T-helper 2 cell (primary cell): ENCODE measurements around the gene ATP6V0D1.

Experiments
- DNase-seq, 5 experiments: peaks; one replicate each; pipeline versions ENCODE4 v3.0.0 to v3.0.0-alpha.2; 2012 to 2022

ATP6V0D1 gene

DNA sequence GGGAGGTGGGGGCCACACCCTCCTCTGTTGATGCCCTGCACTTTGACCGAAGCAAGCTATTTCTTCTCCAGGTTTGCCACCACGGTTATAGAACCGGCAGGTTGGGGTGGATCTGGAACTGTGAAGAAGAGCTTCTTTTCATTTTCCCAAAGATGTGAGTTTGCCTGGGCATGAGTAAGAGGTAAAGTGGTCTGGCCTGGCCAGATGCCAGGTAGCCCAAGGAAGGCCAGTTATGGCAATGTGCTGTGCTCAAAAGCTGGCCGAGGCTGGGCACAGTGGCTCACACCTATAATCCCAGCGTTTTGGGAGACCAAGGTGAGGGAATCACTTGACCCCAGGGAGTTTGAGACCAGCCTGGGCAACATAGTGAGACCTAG lies 18.7 kb downstream of the ATP6V0D1 start:
- no peak for DNase-seq

DNA sequence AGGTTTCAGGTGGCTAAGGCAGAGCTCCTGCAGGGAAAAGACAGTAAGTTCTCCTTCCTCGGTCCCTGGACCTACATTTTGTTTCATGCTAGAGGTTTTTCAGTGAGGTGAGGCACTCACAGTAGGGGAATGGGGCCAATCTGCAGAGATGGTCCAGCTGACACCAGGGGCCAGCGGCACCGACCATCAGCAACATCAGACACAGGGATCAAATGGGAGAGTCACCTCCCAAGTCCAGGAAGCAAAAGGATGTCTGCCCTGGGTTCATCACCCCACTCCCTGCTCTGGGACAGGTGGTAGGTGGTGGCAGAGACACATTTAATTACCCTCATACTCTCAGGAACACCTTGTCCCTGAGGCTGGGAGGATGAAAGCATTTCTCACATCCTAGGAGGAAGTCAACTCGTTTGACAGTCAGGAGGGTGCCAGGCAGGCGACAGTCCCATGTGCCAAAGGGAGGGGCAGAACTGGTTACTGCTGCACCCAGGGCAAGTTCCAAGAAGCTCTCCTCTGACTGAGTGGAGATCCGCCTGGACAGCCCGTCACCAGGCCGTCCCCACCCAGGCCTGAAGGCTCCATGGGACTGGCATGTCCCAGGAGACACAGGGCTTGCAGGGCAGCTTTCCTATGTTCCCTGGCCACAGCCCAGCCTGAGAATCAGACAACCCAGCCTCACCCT lies 19.2 kb downstream of the ATP6V0D1 start:
- DNase-seq = no peak

DNA sequence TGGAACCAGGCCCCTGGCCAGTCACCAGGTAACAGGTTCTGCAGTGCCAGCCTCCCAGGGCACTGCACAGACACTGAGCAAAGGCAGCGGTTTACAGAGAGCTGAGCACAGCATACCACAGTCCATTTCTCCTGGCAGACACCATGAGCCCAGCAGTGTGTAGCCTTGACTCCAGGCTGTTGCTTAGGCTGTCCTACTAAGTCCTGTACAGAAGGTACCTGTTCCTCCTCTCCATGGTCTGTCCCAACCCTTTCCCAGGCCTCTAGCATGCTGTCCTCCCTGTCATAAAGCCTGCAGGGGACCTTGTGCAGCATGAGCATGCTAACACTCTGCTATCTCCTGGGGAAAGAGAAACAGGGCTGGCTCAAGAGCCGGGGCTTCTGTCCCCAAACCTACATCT lies 20.0 kb downstream of the ATP6V0D1 start:
- no peak for DNase-seq

DNA sequence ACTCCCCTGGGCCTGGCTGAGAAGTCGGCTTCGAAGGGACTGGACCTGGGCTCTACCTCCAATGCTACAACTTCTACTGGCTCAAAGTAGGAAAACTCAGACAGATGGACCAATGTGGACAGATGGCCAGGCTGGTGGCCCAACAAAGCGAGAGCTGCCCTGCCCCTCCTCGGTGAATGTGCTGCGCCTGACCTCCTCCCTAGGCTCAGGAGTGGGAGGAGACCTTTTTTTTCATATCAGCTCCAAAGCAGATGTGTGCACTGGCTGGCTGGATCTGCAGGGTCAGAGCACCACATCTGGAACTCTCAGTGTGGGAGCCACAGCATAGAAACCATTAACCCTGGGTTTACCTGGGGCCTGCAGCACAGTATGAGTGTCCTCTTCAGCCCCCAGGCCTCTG lies 20.8 kb downstream of the ATP6V0D1 start:
- DNase-seq = no peak

DNA sequence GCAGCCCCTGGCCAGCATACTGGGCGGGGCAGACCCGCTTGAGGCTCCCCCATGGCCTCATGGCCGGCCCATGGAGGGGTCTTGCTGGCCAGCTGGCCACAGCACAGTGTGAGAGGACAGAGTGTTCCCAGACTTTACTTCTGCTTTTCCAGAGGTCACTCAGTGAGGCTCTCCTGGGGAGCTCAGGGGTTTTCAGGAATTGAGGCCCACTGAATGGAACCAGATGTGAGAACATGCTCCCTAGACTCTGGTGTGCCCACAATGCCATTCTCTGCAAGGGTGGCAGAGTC lies 21.2 kb downstream of the ATP6V0D1 start:
- DNase-seq = no peak

DNA sequence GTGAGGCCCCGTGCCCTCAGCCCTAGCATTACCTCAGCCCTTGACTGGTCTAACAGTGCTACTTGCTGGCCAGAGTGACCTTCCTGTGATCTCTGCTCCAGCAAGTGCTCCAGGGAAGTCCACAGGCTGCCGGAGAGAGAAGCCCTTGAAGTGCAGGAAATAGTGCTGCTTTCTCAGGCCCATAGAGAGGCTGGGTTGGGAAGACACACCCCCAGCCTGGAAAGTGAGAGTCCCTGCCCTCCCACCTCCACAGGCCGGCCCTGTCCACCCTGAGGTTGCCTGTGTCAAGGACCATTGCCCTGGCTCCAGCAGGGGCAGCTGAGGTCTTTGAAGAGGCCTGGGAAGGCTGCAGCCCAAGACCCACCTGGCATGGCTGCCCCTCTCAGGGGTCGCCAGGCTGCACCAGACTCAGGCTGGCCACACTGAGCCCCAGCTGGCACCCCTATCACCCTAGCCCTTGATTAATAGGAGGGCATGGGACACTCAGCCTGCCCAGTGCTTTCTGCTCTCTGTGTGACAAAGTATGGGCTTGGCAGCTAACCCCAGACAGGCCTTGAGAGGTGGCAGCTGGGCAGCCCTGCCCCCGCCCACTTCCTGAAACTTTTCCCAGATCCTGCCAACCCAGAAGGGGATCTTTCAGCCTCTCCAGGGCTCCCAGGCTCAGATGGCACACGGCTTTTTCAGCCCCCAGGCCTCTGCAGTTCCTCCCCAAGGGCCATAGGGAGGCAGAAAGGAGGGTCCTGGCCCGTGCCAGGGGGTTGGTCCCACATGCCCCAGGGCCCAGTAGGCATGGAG lies 21.7 kb downstream of the ATP6V0D1 start:
- DNase-seq = no peak

DNA sequence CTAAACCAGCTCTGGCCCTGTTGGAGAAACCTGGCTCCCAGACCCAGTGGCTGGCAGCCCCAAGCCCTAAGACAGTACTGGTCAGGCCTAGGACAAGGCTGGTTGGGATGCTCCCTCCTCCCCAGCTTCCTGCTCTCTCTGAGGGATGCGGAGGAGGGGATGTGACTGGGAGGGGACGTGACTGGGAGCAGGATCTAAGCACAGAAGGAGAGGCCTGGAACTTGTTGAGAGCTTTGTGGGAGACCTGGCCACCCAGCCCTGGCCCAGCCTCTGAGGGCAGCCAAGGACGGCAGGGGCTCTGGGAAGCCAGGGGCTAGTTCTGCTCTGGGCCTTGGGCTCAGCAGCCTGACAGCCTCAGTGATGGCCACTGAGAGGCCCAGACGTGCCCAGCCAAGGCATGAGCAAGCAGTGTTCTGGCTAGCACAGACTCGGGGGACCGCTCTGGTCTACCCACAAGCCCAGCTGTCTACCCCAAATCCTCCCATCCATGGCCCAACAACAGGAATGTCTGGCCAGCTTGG lies 22.8 kb downstream of the ATP6V0D1 start:
- DNase-seq = no peak

DNA sequence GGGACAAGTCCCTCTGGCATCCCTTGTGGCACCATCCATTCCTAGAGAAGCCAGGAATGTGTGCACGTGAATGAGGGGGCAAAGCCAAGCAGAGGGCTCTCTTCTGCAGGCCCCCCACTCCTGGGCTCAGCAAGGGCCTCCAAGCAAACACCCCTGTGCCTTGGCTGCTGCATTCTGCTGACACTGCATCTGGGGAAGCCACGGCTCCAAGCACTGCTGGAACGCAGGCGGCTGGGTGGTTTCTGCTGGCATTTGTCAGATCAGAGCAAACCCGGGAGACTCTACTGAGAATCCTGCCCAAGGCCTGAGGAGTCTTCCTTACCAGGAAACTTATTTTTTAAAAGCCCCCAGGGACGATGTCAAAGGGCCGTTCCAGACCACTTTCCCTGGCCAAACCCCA lies 23.3 kb downstream of the ATP6V0D1 start:
- DNase-seq = no peak

DNA sequence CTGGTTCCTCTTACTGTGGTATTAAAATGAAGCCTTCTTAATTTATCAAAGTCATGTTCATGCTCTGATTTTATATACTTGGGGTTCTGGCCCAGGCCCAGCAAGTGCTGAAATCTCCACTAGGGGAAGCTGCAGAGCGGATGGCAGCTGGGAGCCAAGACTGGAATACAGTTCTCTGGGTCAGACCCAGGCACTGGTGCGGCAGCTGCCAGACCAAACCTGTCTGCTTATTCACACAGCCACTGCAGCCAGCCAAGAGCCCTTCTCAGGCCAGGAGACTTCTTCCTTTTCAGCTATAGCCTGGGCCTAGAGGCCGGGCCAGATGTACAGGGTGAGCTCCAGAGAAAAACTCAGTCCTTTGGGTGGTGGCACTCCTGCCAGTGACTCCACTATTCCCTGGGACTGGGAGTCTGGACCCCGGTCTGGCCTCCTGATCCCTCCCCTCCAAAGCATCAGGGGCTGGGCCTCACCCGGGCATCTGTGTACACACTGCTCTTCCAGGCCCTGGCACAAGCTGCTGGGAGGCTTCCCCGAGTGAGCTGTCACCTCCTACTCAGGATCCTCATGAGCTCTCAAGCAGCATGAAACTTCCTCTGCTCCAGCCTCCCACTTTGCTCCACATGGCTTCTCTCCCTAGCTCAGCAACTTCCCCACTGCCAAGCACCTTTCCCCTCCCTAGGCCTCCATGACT lies 24.4 kb downstream of the ATP6V0D1 start:
- DNase-seq = no peak

DNA sequence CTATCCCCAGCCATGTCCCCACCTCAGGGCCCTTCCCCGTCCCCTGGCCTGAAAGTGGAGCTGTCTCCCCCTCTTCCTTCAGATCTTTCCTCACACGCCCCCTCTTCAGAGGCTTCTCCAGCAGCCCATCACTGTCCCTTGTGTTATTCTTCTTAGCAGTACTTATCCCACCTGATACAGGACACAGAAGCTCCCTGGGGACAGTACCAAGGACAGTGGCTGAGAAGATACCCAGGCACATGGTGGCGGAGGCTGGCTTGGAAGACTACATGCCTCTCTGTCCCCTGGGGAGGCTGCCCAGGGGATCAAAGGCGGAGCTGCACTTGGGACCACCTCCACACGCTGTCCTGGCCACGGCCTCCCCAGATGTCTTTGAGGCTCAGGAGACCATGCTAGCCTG lies 26.1 kb downstream of the ATP6V0D1 start:
- DNase-seq = no peak

DNA sequence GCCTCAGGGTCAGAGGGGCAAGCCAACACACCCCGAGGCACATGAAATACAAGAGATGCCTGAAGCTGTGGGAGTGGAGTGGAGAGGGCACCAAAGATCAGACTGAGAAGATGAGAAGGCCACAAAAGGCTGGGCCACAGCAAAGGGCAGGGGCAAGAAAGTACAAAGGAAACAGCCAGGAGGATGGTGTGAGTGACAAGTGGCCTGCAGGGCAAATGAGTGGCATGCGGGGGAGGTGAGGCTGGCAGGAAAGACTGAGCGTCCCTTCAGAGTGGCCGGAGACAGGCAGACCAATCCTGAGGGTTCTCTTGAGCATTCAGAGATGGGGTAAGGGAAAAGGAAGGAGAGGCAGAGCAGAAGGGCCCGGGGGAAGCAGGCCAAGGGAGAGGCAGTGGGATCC lies 26.9 kb downstream of the ATP6V0D1 start:
- DNase-seq = no peak

DNA sequence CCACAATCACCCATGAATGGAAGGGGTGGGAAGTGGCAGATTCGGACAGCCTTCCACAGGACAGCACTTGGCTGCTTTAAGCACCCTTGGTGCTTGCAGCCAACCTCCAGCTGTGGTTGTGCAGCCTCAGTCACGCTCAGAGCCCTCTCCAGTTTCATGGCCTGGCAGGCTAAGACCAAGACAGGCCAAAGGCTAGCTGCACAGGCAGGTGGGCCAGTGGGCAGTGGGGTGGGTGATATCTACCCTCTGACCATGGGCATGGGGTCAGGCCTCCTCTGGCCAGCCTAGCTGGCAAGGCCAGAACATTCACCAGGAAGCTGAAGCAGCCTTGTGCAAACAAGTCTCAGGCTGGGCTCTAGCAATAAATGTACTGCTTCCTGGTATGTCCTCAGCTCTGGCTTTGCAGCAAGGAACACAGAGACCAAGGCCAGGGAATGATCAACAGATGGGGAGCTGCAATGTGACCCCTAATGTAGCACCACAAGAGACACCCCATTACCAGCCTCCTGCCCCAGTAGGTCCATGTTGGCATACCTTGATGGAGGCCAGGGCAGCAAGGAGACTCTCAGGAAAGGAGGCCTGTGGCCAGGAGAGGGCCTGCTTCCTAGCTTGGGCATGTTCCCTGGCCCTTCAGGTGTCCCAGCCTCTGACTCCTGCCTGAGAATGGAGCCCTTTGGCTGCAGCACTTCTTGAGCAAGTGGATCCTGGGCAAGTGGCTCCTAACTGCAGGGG lies 29.1 kb downstream of the ATP6V0D1 start:
- DNase-seq = no peak

DNA sequence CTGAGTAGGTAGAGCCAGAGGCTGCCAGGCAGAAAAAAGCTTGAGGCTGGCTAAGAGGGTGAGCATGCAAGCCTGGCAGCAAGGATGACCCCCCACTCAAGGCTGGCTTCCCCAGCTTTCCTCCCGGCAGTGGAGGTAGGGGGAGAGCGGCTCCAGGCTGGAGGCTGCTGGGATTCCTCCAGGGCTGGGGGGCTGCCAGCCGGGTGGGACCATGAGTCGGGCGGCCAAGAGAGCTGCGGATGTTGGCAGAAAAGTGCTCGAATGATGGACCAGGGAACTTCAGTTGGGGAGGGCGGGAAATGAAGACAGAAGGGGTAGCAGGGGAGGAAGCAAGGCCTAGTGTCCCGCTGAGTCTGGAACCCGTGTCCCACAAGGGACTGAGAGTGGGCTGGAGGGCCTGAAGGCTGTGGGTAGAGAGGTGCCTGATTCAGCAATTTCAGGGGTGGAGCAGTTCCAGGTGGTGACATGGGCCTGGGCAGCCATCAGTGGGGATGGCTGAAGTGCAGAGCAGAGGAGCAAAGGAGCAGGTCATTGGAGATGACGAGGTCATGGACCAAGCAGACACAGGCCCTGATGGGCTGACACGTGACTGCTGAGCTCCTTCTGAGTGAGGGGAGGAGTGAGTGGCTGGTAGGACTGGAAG lies 29.8 kb downstream of the ATP6V0D1 start:
- DNase-seq = no peak

DNA sequence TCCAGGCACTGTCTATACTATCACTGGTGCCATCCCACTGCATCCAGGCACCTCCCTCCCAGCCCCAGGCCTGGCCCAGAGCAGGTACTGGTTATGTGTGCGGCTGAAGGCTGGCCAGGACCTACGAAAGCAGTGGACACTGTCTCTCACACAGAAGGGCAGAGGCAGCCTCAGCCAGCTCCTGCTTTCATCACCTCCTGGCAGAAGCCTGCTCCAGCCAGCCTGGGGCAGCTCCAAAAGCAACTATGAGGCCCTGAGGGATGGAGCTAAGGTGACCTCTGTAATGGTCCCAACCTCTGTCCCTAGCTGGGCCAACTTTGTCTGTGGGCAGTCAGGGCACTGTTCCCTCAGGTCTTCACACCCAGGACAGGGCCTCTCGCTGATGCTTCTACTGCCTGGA lies 31.2 kb downstream of the ATP6V0D1 start:
- no peak for DNase-seq

DNA sequence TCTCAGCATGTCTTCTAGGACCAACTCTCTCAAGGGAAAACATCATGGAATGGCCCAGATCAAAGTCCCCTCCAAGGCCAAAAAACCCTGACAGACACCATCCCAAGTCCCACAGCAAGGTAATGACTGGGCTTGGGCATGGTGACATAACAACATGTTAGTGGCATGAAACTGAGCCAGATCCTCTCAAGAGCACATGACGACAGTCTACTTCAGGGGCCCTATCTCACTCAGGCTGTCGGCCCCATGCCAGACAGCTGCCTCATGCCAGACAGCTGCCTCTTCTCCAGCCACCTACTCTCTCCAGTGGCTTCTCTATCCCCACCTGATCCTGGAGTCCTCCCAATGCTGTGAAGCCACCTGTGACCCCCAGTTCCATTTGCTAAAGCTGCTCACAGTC lies 31.6 kb downstream of the ATP6V0D1 start:
- no peak for DNase-seq

DNA sequence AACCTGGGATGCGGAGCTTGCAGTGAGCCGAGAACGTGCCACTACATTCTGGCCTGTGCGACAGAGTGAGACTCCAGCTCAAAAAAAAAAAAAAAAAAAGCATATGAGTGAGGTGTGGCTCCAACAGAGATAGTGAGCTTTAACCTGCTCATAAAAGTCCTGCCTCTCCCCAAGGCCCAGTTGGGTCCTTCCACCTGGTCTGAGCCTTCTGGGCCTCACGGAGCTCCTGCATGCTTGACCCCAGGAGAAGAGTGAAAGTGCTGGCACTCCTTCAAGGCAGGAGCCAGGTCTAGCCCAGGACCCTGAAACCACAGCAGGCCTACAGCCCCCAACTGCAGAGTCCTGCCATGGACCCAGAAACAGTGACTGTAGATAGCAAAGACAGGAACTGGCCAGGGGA lies 32.4 kb downstream of the ATP6V0D1 start:
- no peak for DNase-seq

DNA sequence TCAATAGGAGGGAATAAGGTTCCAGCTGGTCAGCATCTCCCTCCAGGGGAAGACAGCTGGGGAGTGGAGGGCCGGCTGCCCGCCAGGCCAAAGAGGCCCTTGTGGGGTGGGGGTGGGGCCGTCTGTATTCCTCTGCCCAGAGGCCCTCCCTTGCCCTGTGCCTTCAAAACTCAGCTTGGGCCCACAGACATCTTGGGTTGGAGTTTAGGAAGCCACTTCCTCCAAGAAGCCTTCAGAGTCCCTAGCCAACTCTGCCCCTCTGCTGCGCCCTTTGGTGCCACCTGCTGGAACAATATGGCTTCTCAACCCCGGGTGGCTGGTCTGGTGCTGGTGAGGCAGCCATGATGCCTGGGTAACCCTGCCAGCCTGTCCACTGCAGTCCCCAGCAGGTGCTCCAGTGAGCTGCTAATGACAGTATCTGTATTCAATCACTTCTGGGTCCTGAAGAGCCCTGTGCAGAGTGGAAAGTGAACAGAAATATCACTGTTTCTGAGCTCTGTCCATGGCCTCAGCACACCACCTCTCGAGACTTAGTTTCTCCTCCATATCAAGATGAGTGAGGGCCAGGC lies 33.4 kb downstream of the ATP6V0D1 start:
- DNase-seq = peak in 3 of 5 experiments; percentile 17 to 77 (median 64)

DNA sequence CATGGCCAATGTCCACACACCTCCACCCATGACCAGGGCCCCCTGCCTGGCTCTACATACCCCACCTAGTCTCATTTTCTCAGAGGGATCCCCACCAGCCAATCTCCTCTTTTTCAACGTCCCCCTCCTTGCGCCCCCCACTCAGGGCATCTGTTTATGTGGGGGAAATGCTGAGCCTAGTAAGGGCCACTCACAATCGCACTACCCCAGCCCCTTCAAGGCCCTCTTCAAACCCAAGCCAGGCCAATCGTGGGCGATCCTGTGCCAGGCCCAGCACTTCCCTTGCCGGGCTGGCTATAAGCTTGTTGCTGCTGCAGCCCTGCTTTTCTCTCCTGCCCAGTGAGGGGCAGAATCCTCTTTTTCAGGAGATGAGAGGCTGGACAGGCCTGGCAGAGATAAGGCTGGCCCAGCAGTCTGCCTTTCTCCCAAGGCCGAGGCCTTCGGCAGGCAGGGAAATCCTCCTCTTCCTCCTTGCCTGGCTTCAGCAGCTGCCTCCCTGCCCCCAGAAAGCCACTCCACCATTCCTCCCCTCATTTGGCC lies 33.9 kb downstream of the ATP6V0D1 start:
- no peak for DNase-seq

DNA sequence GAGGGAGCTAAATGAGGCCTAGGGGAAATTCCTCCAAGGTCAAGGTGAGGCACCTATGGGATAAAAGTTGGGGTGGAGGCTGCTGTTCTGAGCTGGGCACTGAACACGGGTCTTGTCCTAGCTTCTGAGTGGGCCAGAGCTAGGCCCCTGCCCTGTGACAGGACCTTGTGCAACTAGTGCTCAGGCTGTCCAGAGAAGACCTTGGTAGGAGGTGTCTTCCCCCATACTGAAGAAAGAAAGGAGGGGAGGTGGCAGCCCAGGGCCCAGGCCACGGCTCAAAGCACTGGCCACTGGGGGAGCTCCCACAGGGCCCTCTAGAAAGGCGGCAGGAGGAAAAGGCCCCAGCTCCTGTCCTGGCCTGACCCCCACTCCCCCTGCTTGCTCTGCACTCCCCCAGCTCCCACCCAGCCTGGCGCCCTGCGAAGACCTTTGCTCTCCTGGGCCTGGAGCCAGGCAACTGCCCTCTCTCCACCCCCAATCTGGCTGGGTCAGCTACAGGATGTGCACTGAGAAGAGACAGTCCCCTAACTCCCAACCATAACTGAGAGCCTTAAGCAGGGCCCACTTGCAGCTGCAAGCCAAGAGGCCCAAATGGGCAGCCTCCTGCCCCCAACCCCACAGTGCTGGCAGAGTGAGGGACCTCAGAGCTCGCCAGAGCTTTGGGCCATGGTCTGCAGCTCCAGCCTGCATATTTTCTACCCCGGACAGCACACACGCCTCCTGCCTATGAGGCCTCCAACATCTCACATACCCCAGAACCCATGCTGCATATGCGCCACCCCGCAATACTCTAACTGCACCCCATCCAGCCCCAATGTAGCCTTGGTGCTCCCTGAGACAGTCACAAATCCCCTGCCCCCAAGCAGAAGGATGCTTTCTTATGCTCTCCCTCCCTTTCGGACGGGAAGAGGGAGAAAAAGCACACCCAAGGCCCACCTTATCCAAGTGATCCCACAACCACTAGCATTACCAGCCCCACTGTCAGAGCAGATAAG lies 34.7 kb downstream of the ATP6V0D1 start:
- DNase-seq = no peak

DNA sequence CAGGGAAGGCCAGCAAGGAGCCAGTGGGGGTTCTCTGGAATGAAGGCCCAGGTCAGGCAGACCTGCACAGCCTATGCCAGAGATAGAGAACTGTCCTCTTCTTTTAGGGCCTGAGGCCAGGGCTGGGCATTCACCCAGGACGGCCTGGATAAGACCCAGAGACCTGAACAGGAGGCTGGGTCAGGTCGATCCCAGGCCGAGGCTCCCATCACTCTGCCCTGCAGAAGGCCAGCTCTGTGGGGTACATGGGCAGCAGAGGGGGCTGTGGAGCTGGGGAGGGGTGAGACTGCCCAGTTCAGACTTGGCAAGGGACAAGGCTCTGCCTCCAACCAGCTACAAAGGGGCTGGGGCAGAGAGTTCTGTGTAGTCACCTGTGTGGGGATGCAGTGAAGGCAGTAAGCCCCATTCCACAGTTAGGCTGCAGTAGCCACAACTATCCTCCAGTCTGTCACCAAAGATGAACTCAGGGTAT lies 35.5 kb downstream of the ATP6V0D1 start:
- no peak for DNase-seq

DNA sequence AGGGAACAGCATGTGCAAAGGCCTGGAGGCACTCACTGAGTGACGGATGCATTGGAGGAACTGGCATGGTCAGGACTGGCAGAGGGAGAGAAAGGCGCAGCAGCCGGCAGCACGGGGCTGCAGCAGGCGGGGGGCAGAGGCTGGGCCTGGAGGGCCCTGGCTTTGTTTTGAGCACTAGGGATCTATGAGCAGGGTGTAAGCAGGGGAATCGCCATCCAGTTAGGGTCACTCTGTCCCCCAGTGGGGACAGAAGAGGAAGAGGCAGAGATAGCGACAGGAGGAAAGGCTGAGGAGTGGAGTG lies 35.9 kb downstream of the ATP6V0D1 start:
- DNase-seq = no peak
